Astrocyte of the spinal cord (primary cell): ENCODE data around the gene TMCC1.

ENCODE experiments used
- DNase-seq: peaks from one replicate; pipeline ENCODE4 v3.0.0; 2011; ENCODE audit warnings: low read depth, low spot score
- H3K4me3 ChIP-seq: 2 replicates; pipeline ENCODE4 v1.5.1; 2011; ENCODE audit warnings: low read depth, mild to moderate bottlenecking, low read length, moderate library complexity
- CTCF ChIP-seq: IDR thresholded peaks from 2 replicates; pipeline ENCODE4 v1.5.1; 2012; ENCODE audit warnings: low read depth, mild to moderate bottlenecking, low read length, inconsistent platforms
- in situ Hi-C: cut with HindIII; loops from 2 replicates; pipeline ENCODE4 v1.10.0; 2017; ENCODE audit warnings: low sequenced_read_pairs

The TMCC1 gene

GRCh38 chr3:129608087-129608935 lies 285.2 kb downstream of the TMCC1 start:
- peak; percentile 34 for TF ChIP-seq CTCF
- in situ Hi-C loops: no loop called here
- peak; percentile 69 for DNase-seq
- no peak overlapping the region for H3K4me3 ChIP-seq

GRCh38 chr3:129607391-129608068 lies 286.0 kb downstream of the TMCC1 start:
- TF ChIP-seq CTCF: no peak
- no peak for DNase-seq
- in situ Hi-C loops: no loop called here
- H3K4me3 ChIP-seq: peak overlapping the region; percentile 45

DNA sequence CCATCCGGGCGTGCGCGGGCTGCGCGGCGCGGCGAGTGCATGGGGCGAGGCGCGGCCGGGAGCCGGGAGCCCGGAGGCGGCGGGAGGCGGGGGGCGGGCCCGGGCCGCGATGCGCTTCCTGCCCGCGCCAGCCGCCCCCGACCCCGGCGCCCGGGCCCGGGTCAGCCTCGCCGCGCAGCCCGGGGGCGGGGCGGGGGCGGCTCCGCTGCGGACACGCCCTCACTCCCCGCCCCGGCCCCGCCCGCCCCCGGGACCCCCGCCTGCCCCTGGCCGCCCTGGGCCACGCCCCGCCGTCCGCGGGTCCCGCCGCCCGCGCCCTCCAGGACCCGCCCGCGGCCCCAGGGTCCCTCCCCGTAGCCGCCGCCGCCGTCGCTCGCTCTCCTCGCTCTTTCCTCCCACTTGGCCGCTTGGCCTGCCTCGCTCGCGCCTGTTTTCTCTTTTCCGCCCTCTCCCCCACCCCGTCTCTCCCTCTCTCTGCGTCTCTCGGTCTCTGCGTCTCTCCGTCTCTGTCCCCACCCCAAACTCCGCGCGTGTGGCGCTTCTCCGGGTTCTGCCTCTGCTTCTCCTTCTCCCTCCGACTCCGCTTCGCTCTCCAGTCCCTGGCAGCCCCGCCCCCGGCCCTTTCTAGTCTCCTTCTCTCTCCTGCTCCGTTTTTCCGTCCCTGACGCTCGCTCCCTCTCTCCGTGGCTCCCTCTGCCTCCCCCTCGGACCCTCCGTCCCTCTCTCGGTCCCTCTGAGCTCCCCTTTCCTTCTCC lies 286.7 kb downstream of the TMCC1 start, which contains the start of gene PLXND1:
PLXND1 (minus strand) TSS at position 41 of the 755 bp plus-strand sequence; CDS start at position 4, 37 bp downstream.
- no peak for TF ChIP-seq CTCF
- in situ Hi-C loops: no loop called here
- peak within 1 kb of the TSS; percentile 61 for H3K4me3 ChIP-seq
- DNase-seq: peak; percentile 56

GRCh38 chr3:129605922-129606635 lies 287.4 kb downstream of the TMCC1 start:
- no peak for TF ChIP-seq CTCF
- peak; percentile 43 for DNase-seq
- peak overlapping the region; percentile 61 for H3K4me3 ChIP-seq
- in situ Hi-C loops: no loop called here

DNA sequence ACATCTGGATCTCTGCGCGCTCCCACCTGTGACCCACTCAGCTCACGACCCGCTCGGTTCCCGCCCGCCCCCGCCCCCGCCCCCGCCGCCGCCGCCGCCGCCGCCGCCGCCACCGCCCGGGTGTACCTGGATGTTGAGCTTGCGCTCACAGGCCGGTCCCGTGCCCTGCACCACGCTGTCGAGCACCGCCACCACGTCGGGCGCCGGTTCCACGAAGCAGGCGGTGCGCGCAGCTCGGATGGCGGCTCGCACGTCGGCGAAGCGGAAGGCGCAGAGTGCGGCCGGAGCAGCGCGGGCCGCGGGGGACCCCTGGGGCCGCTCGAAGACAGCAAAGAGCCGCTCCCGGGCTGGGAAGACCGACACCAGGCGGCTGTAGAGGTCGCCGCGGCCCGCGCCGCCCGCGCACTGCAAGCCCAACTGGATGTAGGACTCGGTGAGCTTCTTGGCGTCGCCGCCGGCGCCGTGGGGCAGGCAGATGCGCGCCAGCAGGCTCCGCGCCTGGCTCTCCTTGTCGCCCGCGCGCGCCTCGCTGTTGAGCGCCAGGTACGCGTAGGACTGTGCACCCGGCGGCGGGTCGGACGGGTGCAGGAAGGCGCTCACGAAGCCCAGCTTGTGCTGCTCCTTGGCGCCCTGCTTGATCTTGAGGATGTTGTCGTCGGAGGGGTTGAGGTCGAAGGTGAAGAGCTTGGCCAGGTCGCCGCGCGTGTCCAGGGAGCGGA lies 288.1 kb downstream of the TMCC1 start:
- H3K4me3 ChIP-seq: peak overlapping the region; percentile 61
- TF ChIP-seq CTCF: no peak
- in situ Hi-C loops: no loop called here
- DNase-seq: peak; percentile 55
